ENCODE results near the gene SEMA6B. TPM values are rescaled to one million over a fixed set of nuclear protein-coding genes. Genes with fewer than 3 reads are reported as not detected.
"Not testable (repeated sequence)": the region's sequence is repeated elsewhere in the genome, so short reads cannot be mapped to it uniquely, and the experiment has no call there.

SEMA6B gene
- polyA plus RNA-seq, 1 donor (not counting 4 experiments of a cell fraction or from before 2014, with no cell fraction given) = 0.41 TPM

DNA sequence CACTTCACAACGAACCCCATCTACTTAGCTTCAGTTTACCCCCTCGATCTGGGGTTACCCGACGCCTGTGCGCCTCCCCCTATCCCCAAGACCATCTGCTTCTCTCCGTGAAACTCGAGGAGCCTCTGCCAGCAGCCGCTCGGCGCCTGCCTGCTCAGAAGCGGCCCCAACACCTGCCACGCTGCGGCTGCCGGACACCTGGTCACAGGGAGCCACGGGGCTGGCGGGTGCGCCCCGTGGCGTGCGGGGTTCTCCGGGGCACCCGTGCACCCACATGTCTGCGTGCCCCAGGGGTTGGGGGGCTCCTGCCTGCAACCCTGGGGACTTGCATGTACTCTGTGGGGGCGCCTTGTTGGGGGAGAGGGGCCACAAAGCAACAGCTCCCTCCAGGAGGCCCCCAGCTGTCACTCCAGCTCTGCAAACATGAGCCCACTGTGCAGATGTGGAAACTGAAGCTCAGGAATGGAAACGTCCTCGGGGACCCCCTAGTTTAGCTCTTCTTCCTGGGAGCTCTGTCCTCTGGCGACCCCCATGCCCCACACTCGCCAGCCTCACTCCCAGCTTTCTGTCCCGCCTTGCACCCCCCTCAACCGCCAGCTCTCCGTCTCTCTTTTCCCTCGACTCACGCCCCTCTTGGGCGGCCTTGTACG is 7.0 kb upstream of the SEMA6B start:
- Histone ChIP-seq H3K9me1 (ENCODE audit: control insufficient read depth, extremely low read depth, insufficient read depth, low read length) (no peaks in the 10 kb centered on the region), H3K4me3 (ENCODE audit: control insufficient read depth in 2 of 3, extremely low read depth in 1 of 3, insufficient read depth in 2 of 3, low read depth in 1 of 3, low read length in 3 of 3) (no peak overlapping the region), H2AFZ (ENCODE audit: control insufficient read depth, low read length) (no peak overlapping the region), H3K27me3 (ENCODE audit: control insufficient read depth, extremely low read depth, insufficient read depth, low read length) (no peaks in the 10 kb centered on the region), H3K79me2 (ENCODE audit: control insufficient read depth, insufficient read depth, low read length) (no peaks in the 10 kb centered on the region), H4K20me1 (ENCODE audit: control insufficient read depth, extremely low read depth, insufficient read depth, low read length) (no peaks in the 10 kb centered on the region), H3K9ac (ENCODE audit: control insufficient read depth, extremely low read depth, insufficient read depth, low read length) (no peak overlapping the region), H3K9me3 (ENCODE audit: control insufficient read depth, low read depth, low read length) (no peaks in the 10 kb centered on the region), H3K36me3 (ENCODE audit: control insufficient read depth in 2 of 2, extremely low read depth in 1 of 2, insufficient read depth in 2 of 2, low read length in 2 of 2) (no peaks in the 10 kb centered on the region), H3K4me1 (ENCODE audit: control insufficient read depth, extremely low read depth, insufficient read depth, low read length) (peaks cover 4% of the 10 kb centered on the region), H3K4me2 (ENCODE audit: control insufficient read depth, extremely low read depth, insufficient read depth, low read depth, low read length) (no peak overlapping the region), H3K27ac (ENCODE audit: control insufficient read depth, insufficient read depth, low read length) (no peak overlapping the region)
- TF ChIP-seq EZH2 (IDR thresholded peaks at IDR 0.05; ENCODE audit: low read length) = no peak
- TF ChIP-seq, protein P1, sequence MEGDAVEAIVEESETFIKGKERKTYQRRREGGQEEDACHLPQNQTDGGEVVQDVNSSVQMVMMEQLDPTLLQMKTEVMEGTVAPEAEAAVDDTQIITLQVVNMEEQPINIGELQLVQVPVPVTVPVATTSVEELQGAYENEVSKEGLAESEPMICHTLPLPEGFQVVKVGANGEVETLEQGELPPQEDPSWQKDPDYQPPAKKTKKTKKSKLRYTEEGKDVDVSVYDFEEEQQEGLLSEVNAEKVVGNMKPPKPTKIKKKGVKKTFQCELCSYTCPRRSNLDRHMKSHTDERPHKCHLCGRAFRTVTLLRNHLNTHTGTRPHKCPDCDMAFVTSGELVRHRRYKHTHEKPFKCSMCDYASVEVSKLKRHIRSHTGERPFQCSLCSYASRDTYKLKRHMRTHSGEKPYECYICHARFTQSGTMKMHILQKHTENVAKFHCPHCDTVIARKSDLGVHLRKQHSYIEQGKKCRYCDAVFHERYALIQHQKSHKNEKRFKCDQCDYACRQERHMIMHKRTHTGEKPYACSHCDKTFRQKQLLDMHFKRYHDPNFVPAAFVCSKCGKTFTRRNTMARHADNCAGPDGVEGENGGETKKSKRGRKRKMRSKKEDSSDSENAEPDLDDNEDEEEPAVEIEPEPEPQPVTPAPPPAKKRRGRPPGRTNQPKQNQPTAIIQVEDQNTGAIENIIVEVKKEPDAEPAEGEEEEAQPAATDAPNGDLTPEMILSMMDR (optimal IDR thresholded peaks at IDR 0.05 in 1 of 3, IDR thresholded peaks at IDR 0.05 in 1 of 3, conservative IDR thresholded peaks at IDR 0.05 in 1 of 3; ENCODE audit: extremely low read depth in 1 of 3, insufficient read depth in 2 of 3, low read length in 3 of 3) = no peak
- FAIRE-seq (no peak), DNase-seq (ENCODE audit: low read depth, low spot score) (no peak)
- dilution Hi-C loops (cut with MboI; ENCODE audit: extremely low pct_ligation_motif_present, low sequenced_read_pairs) = no loop called here

DNA sequence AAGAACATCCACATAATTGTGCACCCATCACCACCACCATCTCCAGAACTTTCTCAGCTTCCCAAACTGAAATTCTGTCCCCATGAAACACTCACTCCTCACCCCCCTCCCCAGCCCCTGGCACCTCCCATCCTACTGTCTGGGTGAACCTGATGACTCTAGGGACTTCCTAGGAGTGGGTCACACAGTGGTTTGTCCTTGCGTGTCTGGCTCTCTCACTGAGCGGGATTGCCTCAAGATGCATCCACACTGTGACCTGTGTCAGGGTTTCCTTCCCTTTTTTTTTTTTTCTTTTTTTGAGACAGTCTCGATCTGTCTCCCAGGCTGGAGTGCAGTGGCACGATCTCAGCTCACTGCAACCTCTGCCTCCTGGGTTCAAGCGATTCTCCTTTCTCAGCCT is 4.1 kb upstream of the SEMA6B start:
- H3K36me3 ChIP-seq (ENCODE audit: control insufficient read depth in 2 of 2, extremely low read depth in 1 of 2, insufficient read depth in 2 of 2, low read length in 2 of 2); H3K4me1 ChIP-seq (ENCODE audit: control insufficient read depth, extremely low read depth, insufficient read depth, low read length); DNase-seq (ENCODE audit: low read depth, low spot score); H3K27ac ChIP-seq (ENCODE audit: control insufficient read depth, insufficient read depth, low read length); H3K9me3 ChIP-seq (ENCODE audit: control insufficient read depth, low read depth, low read length); H3K9ac ChIP-seq (ENCODE audit: control insufficient read depth, extremely low read depth, insufficient read depth, low read length); H3K4me2 ChIP-seq (ENCODE audit: control insufficient read depth, extremely low read depth, insufficient read depth, low read depth, low read length); H3K4me3 ChIP-seq (ENCODE audit: control insufficient read depth in 2 of 3, extremely low read depth in 1 of 3, insufficient read depth in 2 of 3, low read depth in 1 of 3, low read length in 3 of 3); H3K9me1 ChIP-seq (ENCODE audit: control insufficient read depth, extremely low read depth, insufficient read depth, low read length); dilution Hi-C loops (cut with MboI; ENCODE audit: extremely low pct_ligation_motif_present, low sequenced_read_pairs); H3K79me2 ChIP-seq (ENCODE audit: control insufficient read depth, insufficient read depth, low read length); H4K20me1 ChIP-seq (ENCODE audit: control insufficient read depth, extremely low read depth, insufficient read depth, low read length); H3K27me3 ChIP-seq (ENCODE audit: control insufficient read depth, extremely low read depth, insufficient read depth, low read length); FAIRE-seq; H2AFZ ChIP-seq (ENCODE audit: control insufficient read depth, low read length): not testable (repeated sequence)

DNA sequence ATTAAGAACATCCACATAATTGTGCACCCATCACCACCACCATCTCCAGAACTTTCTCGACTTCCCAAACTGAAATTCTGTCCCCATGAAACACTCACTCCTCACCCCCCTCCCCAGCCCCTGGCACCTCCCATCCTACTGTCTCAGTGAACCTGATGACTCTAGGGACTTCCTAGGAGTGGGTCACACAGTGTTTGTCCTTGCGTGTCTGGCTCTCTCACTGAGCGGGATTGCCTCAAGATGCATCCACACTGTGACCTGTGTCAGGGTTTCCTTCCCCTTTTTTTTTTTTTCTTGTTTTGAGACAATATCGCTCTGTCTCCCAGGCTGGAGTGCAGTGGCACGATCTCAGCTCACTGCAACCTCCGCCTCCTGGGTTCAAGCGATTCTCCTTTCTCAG is 2.6 kb upstream of the SEMA6B start:
- H3K27me3 ChIP-seq (ENCODE audit: control insufficient read depth, extremely low read depth, insufficient read depth, low read length); H2AFZ ChIP-seq (ENCODE audit: control insufficient read depth, low read length); H3K9me3 ChIP-seq (ENCODE audit: control insufficient read depth, low read depth, low read length); H3K4me2 ChIP-seq (ENCODE audit: control insufficient read depth, extremely low read depth, insufficient read depth, low read depth, low read length); H3K27ac ChIP-seq (ENCODE audit: control insufficient read depth, insufficient read depth, low read length); H3K9ac ChIP-seq (ENCODE audit: control insufficient read depth, extremely low read depth, insufficient read depth, low read length); H4K20me1 ChIP-seq (ENCODE audit: control insufficient read depth, extremely low read depth, insufficient read depth, low read length); DNase-seq (ENCODE audit: low read depth, low spot score); dilution Hi-C loops (cut with MboI; ENCODE audit: extremely low pct_ligation_motif_present, low sequenced_read_pairs); H3K4me1 ChIP-seq (ENCODE audit: control insufficient read depth, extremely low read depth, insufficient read depth, low read length); FAIRE-seq; H3K4me3 ChIP-seq (ENCODE audit: control insufficient read depth in 2 of 3, extremely low read depth in 1 of 3, insufficient read depth in 2 of 3, low read depth in 1 of 3, low read length in 3 of 3); H3K36me3 ChIP-seq (ENCODE audit: control insufficient read depth in 2 of 2, extremely low read depth in 1 of 2, insufficient read depth in 2 of 2, low read length in 2 of 2); H3K9me1 ChIP-seq (ENCODE audit: control insufficient read depth, extremely low read depth, insufficient read depth, low read length); H3K79me2 ChIP-seq (ENCODE audit: control insufficient read depth, insufficient read depth, low read length): not testable (repeated sequence)

All from keratinocyte (primary cell).